GM19395 (cell line): Measurements from ENCODE around the gene CCDC178.

Source experiments
- ATAC-seq: cut with Tn5 transposase; IDR thresholded peaks from one replicate; pipeline ENCODE4 v1.9.1; 2021; ENCODE audit warnings: mild to moderate bottlenecking, moderate library complexity; ENCODE audit not compliant: unreplicated experiment

Gene CCDC178

DNA sequence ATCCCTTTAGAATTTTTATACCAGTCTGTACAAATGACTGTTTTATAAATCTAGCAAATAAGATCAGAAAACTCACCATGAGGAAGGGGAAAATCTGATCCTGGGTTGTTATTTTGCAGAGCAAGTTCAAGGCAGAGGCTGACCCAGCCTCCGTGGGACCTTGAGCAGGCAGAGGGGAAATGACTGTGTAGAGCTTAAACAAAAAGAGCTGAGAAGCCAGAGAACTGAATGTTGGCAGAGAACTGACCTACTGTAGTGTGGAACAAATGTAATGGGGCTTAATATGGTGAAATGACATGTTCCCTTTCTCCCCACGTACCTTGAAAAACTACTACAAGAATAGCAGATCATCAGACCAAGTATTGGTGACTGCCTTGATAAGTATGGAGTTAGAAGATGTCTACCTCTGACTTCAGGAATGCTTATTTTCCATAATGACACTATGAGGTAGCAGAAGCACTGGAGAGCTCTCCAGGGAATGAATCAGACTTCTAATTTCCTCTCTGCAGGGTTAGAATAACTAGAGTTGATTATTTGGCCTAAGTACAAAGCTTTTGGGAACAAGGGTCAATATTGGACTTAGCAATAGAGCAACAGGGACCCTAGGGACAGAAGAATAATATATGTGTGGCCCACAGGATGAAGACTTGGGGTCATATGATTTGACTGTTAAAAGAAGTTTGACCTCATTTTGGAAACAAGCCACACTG is 304.4 kb downstream of the CCDC178 start:
- no peak for ATAC-seq

- ATAC-seq, result no peak
Observed at GRCh38 chr18:33132657-33133056, 307.9 kb downstream of the CCDC178 start.

DNA sequence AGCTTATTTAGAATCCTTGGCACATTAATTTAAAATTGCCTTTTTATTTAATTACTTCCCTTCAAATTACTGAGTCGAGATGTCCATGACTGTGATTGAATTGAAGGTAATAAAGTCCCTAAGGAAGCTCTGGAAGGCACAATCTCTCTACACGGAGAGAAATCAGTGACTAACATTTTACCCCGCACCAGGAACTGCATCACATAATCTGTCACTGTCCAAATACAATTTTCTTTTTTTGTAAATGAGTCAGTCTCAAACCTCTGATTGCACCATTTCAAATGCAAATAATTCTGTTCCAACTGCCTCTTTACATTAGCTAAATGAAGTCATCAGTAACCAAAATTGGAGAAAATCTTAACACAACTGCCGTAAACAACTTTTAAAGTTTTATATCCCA is 311.9 kb downstream of the CCDC178 start:
- no peak for ATAC-seq

- no peak for ATAC-seq
Observed at GRCh38 chr18:33123862-33124518, 316.5 kb downstream of the CCDC178 start.

DNA sequence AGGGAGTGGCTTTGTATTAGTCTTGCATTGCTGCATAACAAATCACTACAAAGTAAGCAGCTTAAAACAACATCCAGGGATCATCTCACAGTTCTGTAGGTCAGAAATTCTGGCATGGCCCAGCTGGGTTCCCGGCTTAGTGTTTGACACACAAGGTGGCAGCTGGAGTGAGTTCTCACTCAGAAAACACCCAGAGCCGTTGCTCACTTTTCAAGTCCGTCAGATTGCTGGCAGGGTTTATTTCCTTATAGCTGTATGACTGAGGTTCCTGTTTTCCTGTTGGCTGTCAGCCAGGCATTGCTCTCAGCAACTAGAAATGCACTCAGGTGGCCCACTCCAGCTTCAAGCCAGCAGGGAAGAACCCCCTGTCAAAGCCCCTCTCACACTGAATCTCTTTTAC is 324.1 kb downstream of the CCDC178 start:
- no peak for ATAC-seq

DNA sequence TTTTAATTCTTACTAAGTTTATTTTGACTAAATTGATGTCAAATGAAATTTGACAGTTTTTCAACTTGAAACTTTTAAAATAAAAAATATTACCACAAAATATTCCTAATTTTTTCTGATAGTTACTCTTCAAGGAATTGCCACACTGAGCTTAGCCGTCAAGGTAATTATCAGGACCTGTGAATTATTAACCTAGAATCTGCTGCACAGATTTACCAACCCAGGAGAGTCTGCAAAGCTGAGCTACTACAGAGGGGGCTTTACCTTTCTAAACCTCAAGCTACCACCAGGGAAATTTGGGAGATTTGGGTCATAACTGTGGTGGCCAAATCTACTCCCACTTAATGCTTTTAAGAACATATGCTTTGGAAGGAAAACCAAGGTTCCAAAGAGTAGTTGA is 324.6 kb downstream of the CCDC178 start:
- ATAC-seq, result no peak

DNA sequence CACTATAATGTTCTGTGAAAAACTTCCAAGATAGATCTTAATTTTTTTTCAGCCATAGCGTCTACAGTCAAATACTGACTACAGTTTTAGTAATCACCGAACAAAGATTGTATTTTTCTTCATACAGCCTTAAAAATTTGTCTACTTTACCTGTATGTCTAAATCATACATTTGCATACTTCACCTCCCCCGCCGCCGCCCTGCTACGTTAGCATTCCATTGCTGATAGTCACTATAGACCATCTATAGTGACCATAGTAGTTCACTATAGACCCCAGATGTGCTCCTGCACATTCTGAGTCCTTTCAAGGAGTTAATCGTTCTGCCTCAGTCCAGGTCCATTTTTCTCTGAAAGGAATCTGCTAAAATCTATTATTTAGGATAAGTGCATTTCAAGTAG is 325.0 kb downstream of the CCDC178 start:
- no peak for ATAC-seq

DNA sequence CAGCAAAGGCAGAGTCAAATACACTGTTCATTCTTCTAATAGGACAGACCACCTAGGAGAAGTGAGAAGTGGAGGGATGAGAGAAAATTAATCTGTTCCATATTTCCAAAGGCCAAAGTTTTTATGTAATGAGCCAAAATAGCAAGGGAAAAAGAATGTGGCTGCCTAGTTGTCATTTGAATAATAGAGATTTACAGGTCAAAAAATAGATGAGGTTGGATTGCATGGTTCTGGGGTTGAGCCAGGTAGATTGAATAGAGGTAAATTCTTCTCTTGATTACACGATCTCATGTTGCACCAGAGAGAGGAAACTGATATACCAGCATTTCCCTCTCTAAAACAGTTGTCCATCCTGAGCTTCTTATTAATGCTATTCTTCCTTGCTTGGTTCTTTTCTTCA is 325.8 kb downstream of the CCDC178 start:
- ATAC-seq, result no peak

DNA sequence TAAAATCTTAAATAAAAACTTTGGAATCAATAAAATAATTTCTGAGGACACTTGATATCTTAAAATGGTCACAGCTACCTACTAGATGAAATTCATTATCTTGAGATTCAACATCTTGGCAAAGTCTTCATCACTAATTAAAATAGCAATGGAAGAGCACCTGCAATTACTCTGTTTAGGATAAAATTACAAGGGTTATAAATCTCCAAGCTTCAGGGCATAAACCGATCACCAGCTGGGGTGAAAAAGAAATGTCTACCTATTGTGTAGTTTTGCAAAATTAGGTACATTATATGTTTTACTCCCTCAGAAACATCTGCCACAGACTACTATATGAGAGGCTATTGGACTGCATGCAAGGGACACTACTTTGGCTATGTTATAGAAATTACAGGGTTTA is 327.1 kb downstream of the CCDC178 start:
- ATAC-seq, result no peak

DNA sequence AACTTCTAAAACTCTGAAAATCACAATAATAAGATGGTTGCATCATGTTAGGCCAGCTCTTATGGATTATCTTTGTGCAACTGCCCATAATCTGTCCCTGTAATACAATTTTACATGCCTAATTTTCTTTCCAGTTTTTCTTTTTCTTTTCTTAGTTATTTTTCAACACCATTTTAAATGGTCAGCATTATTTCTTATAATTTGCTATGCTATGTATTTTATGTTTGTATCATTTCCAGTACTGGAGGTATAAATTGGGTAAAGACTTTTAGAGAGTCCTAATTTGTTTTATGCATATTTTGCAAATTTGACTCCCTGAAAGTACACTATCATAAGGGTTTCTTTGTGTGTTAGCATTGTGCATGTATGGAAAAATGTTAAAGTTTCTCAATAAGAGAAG is 333.0 kb downstream of the CCDC178 start:
- no peak for ATAC-seq

GRCh38 chr18:33101316-33101715 is 339.2 kb downstream of the CCDC178 start:
- ATAC-seq, result no peak

DNA sequence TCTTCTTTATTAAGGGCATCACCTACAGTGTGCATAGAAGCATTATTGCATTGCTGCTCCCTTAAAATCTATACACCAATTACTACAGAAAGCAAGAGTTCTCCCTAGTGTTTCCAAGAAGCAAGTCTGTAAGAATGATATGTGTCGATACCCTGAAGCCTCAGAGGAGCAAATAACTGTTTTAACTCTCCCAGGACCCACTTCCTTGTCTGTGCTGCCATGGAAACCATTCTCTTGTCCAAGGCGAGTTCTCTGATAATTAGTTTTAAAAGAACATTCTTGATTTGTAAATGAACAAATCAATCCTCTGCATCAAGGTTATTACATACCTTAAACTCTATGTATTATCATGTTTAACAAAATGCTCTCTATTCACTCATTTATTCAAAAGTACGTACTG is 340.9 kb downstream of the CCDC178 start:
- no peak for ATAC-seq

DNA sequence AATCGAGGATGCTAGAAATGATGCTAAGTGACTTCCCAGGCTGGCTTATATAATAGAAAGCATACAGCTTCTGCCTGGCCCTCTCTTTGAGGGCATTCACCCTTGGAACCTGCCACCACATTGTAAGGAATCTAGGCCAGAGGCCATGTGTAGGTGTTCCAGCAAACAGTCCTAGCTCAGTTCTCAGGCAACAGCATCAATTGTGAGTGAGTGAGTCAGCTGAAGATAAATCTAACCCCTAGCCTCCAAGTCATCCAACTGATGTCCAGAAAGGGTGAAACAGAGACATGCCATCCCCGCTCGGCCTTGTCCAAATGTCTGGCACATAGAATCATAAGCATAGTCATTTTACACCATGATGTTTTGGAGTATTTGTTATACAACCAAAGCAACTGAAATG is 343.4 kb downstream of the CCDC178 start:
- ATAC-seq, result no peak

DNA sequence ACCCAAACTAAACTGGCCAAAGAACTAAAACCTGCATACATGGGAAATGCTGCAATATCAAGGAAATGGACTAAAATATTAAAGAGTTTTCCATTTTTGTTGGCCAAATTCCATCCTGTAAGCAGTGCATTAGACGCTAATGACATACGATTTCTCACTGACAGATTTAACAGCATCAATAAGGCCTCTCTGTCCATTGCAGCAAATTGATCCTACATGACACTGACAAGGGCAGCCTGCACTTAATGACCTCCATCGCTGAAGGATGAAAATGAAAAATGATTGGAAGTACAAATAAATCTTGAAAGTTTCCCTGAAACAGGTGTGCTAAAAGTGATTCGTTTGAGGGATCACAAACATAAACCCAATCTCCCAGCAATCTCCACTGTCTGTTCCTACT is 350.1 kb downstream of the CCDC178 start:
- ATAC-seq, result no peak

- ATAC-seq, result no peak
Observed at GRCh38 chr18:33076601-33077000, 363.9 kb downstream of the CCDC178 start.

DNA sequence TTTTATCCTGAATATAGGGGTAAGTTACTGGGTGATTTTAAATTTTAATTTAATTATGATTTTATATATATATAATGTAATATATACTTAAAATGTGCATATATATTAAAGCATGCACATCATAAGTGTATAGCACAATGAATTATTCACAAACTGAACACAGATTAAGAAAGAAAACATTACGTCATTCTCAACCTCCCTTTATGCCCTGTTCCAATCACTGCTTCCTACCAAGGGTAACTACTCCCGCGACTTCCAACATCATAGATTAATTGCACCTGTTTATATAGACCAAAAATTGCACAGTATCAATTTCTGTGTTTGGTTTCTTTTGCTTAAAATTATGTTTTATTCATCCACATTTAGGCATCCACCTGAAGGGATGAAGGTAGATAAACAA is 366.4 kb downstream of the CCDC178 start:
- ATAC-seq, result no peak

DNA sequence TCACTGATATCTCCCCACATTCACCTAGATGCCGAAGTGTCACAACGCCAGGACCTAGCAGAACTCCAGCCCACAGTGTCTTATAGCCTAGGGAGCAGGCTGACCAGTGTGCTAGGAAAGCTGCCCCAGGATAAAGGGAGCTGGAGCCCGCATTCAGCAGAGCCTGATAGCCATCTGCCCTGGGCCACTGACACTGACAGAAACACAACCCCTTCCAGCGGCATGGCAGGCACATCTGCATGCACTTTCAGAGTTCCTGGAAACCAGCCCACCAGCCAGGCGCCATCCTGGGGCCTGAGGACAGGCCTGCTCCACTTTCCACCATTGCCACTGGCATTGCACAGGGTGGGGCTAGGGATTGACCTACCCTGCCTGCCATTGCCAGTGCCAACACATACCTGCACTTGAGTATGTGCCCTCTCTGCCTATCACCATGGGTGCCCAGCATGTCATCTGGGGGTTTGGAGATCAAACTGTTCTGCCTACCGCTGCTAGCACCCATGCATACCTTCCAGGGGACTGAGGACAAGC is 377.6 kb downstream of the CCDC178 start:
- no peak for ATAC-seq

GRCh38 chr18:33052886-33053285 is 387.6 kb downstream of the CCDC178 start:
- ATAC-seq, result no peak

DNA sequence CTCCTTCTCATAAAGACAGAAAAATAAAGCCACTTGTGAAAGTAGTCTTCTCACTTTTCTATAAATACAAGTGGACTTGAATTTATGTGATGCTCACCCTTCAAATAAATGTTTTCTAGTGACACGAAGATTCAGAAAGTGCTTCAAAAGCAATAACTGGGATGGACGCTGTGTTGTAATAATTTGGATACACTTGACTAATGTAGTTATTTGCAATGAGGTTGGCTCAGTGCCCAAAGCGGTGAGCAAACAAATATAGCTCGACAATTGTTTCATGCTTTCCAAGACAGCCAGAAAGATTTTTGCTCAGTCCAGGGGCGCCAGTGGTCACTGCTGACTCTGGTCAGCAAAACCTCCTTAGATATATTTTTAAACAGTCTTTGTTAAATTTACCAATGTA is 389.1 kb downstream of the CCDC178 start:
- no peak for ATAC-seq

DNA sequence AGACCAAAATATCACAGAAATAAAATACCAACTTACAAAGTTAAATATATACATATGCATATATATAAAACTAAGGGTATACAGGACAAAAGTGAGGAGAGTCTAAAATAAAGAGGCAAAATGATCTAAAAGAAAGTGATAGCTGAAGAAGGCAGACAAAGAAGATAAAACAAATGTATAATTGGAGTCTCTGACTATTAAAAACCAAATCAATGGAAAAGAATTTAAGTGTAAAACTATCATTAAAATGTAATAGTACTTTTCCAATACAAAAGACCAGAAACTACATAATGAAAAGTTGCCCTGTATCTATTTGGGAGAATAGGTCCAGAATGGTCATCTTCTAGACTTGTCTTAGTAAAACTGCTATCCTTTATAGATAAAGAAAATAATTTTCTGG is 400.3 kb downstream of the CCDC178 start:
- ATAC-seq, result no peak

- ATAC-seq, result no peak
Observed at GRCh38 chr18:33034945-33035344, 405.6 kb downstream of the CCDC178 start.

- ATAC-seq, result no peak
Observed at GRCh38 chr18:33034212-33034611, 406.3 kb downstream of the CCDC178 start.

DNA sequence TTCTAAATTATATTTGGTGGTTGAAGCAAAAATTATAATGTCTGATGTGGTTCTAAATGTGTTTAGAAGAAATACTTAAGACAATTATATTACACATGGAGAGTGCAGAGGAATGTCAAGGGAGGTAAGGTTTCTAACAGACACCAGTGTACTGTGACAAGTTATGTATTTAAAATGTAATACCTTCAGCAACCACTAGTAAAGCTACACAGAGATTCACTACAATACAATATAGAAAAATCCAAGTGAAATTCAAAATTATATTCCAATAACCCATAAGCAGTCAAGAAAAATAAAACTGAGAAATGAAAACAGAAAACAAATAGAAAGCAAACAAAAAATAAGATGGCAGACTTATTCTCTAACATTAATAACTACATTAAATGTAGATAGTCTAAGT is 418.2 kb downstream of the CCDC178 start:
- ATAC-seq, result no peak
